VCaP (cell line): ENCODE measurements around the gene CHURC1.
A peak's percentile ranks its signal among the peaks of the same experiment; 100 is the strongest.

Experiments used
- H3K27ac ChIP-seq: fragments of 450-650 bp; 2 replicates; pipeline ENCODE4 v1.5.1; 2017
- CTCF ChIP-seq: fragments of 450-650 bp; conservative IDR thresholded peaks from 2 replicates; pipeline ENCODE4 v1.5.1; 2017; ENCODE audit warnings: mild to moderate bottlenecking, moderate library complexity

The CHURC1 gene

GRCh38 chr14:64914237-64915028 is at the start of gene CHURC1:
TSS of gene CHURC1 (plus strand) at chr14:64914455. CDS start at chr14:64914496, 41 bp downstream.
- peak within 1 kb of the TSS; percentile 85 for H3K27ac ChIP-seq
- no peak for TF ChIP-seq CTCF

- TF ChIP-seq CTCF = no peak
- no peak overlapping the region for H3K27ac ChIP-seq
These were observed 49.1 kb upstream of the CHURC1 start for GRCh38 chr14:64865109-64865508.

- H3K27ac ChIP-seq = no peak overlapping the region
- TF ChIP-seq CTCF = no peak
These were observed 48.3 kb upstream of the CHURC1 start for GRCh38 chr14:64865992-64866391.

- no peak overlapping the region for H3K27ac ChIP-seq
- no peak for TF ChIP-seq CTCF
These were observed 47.1 kb upstream of the CHURC1 start for GRCh38 chr14:64867182-64867581.

- no peak overlapping the region for H3K27ac ChIP-seq
These were observed 45.9 kb upstream of the CHURC1 start for GRCh38 chr14:64868379-64868778.

GRCh38 chr14:64868841-64869240 is 45.4 kb upstream of the CHURC1 start:
- H3K27ac ChIP-seq = no peak overlapping the region
- no peak for TF ChIP-seq CTCF

More at GRCh38 chr14:64868379-64868778, 45.9 kb upstream of the CHURC1 start:
- no peak for TF ChIP-seq CTCF

GRCh38 chr14:64870160-64870559 is 44.1 kb upstream of the CHURC1 start:
- TF ChIP-seq CTCF = no peak
- no peak overlapping the region for H3K27ac ChIP-seq
